ENCODE data around the gene DEPP1.

The DEPP1 gene

DNA sequence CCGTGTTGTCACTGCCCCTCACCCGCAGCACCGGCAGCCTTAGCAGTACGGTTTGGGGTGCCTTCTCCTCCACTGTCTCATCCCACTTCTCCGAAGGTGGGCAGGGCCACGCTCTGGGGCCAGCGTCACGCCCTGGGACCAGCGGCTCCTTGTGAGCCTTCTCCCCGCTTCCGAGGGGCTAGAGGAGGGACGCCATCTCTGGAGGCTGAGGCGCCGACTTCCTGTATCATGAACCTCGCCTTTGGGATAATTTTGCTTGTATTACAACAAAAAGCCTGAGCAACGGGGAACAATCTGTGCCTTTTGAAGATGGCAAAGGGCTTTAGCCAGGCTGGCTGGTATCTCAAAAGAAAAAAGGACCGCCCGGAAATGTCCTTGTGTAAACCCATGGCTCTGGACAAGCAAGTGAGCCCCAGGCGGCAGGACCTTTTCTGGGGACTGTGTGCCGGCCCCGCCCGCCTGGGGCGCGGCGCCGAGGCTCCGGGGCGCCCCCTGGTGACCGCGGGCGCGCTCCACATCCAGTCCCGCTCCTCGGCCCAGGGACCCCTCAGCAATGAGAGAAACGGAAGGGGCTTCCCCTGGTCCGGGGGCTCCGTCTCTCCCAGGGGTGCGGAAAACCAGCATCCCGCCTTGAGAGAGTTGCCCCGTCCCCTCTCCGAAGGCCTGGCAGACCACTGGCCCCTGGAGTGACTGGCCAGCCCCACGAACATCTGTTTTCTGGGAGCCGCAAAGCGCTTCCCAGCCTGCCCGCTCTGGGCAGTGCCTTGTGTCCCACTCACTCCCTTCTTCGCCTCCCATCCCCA is 3.8 kb downstream of the DEPP1 start:
- TF ChIP-seq NFIC (IDR thresholded peaks at IDR 0.05) (no peak), RAD21 (IDR thresholded peaks at IDR 0.05; ENCODE audit: low read depth) (peak; percentile 51; the same call in 1 of the 2 replicates), TCF12 (IDR thresholded peaks at IDR 0.05; ENCODE audit: low read depth) (0 out of 2 replicates have a peak, but pooled peaks have one; percentile 5), YY1 (IDR thresholded peaks at IDR 0.05; ENCODE audit: low read depth) (no peak)

- TF ChIP-seq TCF12 (IDR thresholded peaks at IDR 0.05; ENCODE audit: low read depth) (no peak), EGR1 (IDR thresholded peaks at IDR 0.05) (no peak), USF1 (IDR thresholded peaks at IDR 0.05) (no peak), ZBTB7A (IDR thresholded peaks at IDR 0.05; ENCODE audit: low read depth) (no peak), TAF1 (IDR thresholded peaks at IDR 0.05; ENCODE audit: low read depth) (no peak), CREB1 (IDR thresholded peaks at IDR 0.05; ENCODE audit: low read depth) (no peak), EP300 (IDR thresholded peaks at IDR 0.05; ENCODE audit: borderline replicate concordance) (no peak), FOXM1 (IDR thresholded peaks at IDR 0.05; ENCODE audit: borderline replicate concordance, low read depth) (no peak), CEBPB (IDR thresholded peaks at IDR 0.05) (no peak), NFIC (IDR thresholded peaks at IDR 0.05) (no peak), REST (IDR thresholded peaks at IDR 0.05; ENCODE audit: low read depth) (no peak), MAX (IDR thresholded peaks at IDR 0.05) (no peak), TEAD4 (IDR thresholded peaks at IDR 0.05) (no peak)
Measured at GRCh38 chr10:44974082-44974627, 4.5 kb downstream of the DEPP1 start.

GRCh38 chr10:44973323-44974081 is 5.1 kb downstream of the DEPP1 start:
- no peak for TF ChIP-seq YY1 (IDR thresholded peaks at IDR 0.05; ENCODE audit: low read depth)
- no peak for TF ChIP-seq TEAD4 (IDR thresholded peaks at IDR 0.05)
- TF ChIP-seq USF1 (IDR thresholded peaks at IDR 0.05): no peak
- no peak for TF ChIP-seq MAX (IDR thresholded peaks at IDR 0.05)
- TF ChIP-seq TAF1 (IDR thresholded peaks at IDR 0.05; ENCODE audit: low read depth): no peak
- no peak for TF ChIP-seq TCF12 (IDR thresholded peaks at IDR 0.05; ENCODE audit: low read depth)
- TF ChIP-seq REST (IDR thresholded peaks at IDR 0.05; ENCODE audit: low read depth): no peak
- TF ChIP-seq NFIC (IDR thresholded peaks at IDR 0.05): no peak
- TF ChIP-seq RAD21 (IDR thresholded peaks at IDR 0.05; ENCODE audit: low read depth): no peak
- no peak for TF ChIP-seq CEBPB (IDR thresholded peaks at IDR 0.05)
- no peak for TF ChIP-seq FOXM1 (IDR thresholded peaks at IDR 0.05; ENCODE audit: borderline replicate concordance, low read depth)
- TF ChIP-seq CREB1 (IDR thresholded peaks at IDR 0.05; ENCODE audit: low read depth): no peak
- no peak for TF ChIP-seq EP300 (IDR thresholded peaks at IDR 0.05; ENCODE audit: borderline replicate concordance)
- TF ChIP-seq ZBTB7A (IDR thresholded peaks at IDR 0.05; ENCODE audit: low read depth): no peak

DNA sequence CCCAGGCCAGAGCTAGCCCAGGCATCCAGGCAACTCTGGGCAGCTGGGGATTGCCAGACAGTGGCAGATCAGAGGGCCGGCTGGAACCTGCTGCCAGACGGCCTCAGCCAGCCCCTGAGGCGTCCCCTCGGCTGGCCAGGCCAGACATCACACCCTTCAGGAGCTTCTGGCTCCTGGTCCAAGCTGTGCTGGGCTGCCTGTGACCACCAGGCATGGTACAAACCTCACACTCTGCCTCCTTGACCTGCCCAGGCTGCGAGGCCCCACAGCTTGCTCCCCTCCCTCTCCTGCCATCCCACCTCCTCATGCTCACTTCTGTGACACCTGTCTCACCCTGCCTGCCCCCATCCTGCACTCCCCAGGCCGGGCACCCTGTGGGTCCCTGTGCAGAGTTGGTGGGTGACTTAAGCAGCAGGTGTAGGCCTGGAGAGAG is 5.7 kb downstream of the DEPP1 start:
- no peak for TF ChIP-seq CEBPB (IDR thresholded peaks at IDR 0.05)
- no peak for TF ChIP-seq EGR1 (IDR thresholded peaks at IDR 0.05)
- no peak for TF ChIP-seq ZBTB7A (IDR thresholded peaks at IDR 0.05; ENCODE audit: low read depth)
- no peak for TF ChIP-seq REST (IDR thresholded peaks at IDR 0.05; ENCODE audit: low read depth)
- no peak for TF ChIP-seq USF1 (IDR thresholded peaks at IDR 0.05)
- no peak for TF ChIP-seq FOXM1 (IDR thresholded peaks at IDR 0.05; ENCODE audit: borderline replicate concordance, low read depth)
- no peak for TF ChIP-seq YY1 (IDR thresholded peaks at IDR 0.05; ENCODE audit: low read depth)
- TF ChIP-seq NFIC (IDR thresholded peaks at IDR 0.05): no peak
- no peak for TF ChIP-seq TCF12 (IDR thresholded peaks at IDR 0.05; ENCODE audit: low read depth)
